ENCODE measurements around the gene IRF6.

Gene IRF6

GRCh38 chr1:209786146-209786545 lies 19.8 kb downstream of the IRF6 start:
- DNase-seq = no peak

- DNase-seq = no peak
Measured at GRCh38 chr1:209785592-209785991, 20.4 kb downstream of the IRF6 start.

GRCh38 chr1:209784265-209785169 lies 21.4 kb downstream of the IRF6 start, which contains the start of gene C1orf74:
TSS of gene C1orf74 (minus strand) at chr1:209784559. CDS start at chr1:209783634, 925 bp downstream.
- DNase-seq = peak; percentile 99

GRCh38 chr1:209783386-209783785 lies 22.6 kb downstream of the IRF6 start:
- DNase-seq = no peak

GRCh38 chr1:209780268-209780667 lies 25.7 kb downstream of the IRF6 start:
- no peak for DNase-seq

GRCh38 chr1:209778102-209778501 lies 27.8 kb downstream of the IRF6 start:
- DNase-seq = no peak

- DNase-seq = no peak
Measured at GRCh38 chr1:209777587-209777986, 28.4 kb downstream of the IRF6 start.

GRCh38 chr1:209775678-209776077 lies 30.3 kb downstream of the IRF6 start:
- no peak for DNase-seq

- no peak for DNase-seq
Measured at GRCh38 chr1:209774592-209774991, 31.4 kb downstream of the IRF6 start.

- no peak for DNase-seq
Measured at GRCh38 chr1:209772126-209772525, 33.8 kb downstream of the IRF6 start.

GRCh38 chr1:209770636-209771415 lies 35.1 kb downstream of the IRF6 start:
- no peak for DNase-seq

GRCh38 chr1:209769971-209770370 lies 36.0 kb downstream of the IRF6 start:
- DNase-seq = no peak

GRCh38 chr1:209769171-209769904 lies 36.6 kb downstream of the IRF6 start:
- DNase-seq = no peak

- no peak for DNase-seq
Measured at GRCh38 chr1:209768354-209768774, 37.6 kb downstream of the IRF6 start.

GRCh38 chr1:209767706-209768105 lies 38.2 kb downstream of the IRF6 start:
- DNase-seq = peak; percentile 37

- no peak for DNase-seq
Measured at GRCh38 chr1:209767096-209767495, 38.8 kb downstream of the IRF6 start.

- DNase-seq = no peak
Measured at GRCh38 chr1:209766051-209766450, 39.9 kb downstream of the IRF6 start.

GRCh38 chr1:209761011-209761635 lies 44.8 kb downstream of the IRF6 start:
- DNase-seq = no peak

- no peak for DNase-seq
Measured at GRCh38 chr1:209759829-209760359, 46.0 kb downstream of the IRF6 start.

- DNase-seq = no peak
Measured at GRCh38 chr1:209758400-209758799, 47.5 kb downstream of the IRF6 start.

GRCh38 chr1:209756615-209757445 lies 49.1 kb downstream of the IRF6 start:
- DNase-seq = no peak
